Measurements from ENCODE around the gene SLK. TPM values are rescaled to one million over a fixed set of nuclear protein-coding genes. Genes with fewer than 3 reads are reported as not detected.

Gene SLK
- total and polyA plus RNA-seq, 2 donors (not counting 3 experiments of a cell fraction or from before 2014, with no cell fraction given), result 4.5 to 36.0 TPM

- Histone ChIP-seq H3K36me3 (ENCODE audit: control insufficient read depth in 2 of 2, extremely low read depth in 1 of 2, insufficient read depth in 2 of 2, low read length in 2 of 2) (no peaks in the 10 kb centered on the region), H3K4me1 (ENCODE audit: control insufficient read depth, extremely low read depth, insufficient read depth, low read length) (no peaks in the 10 kb centered on the region), H3K27ac (ENCODE audit: insufficient read depth, low read depth, low read length) (no peak overlapping the region), H3K9me1 (replicated peaks; ENCODE audit: control insufficient read depth, extremely low read depth, insufficient read depth, low read length) (no peaks in the 10 kb centered on the region), H3K79me2 (ENCODE audit: control insufficient read depth, insufficient read depth, low read length) (no peaks in the 10 kb centered on the region), H3K9me3 (replicated peaks; ENCODE audit: control insufficient read depth, insufficient read depth, low read length) (no peaks in the 10 kb centered on the region), H3K27me3 (ENCODE audit: control insufficient read depth in 2 of 2, insufficient read depth in 2 of 2, low read length in 2 of 2) (no peaks in the 10 kb centered on the region), H3K4me2 (ENCODE audit: insufficient read depth, low read length) (no peak overlapping the region), H2AFZ (ENCODE audit: low read depth, low read length) (no peak overlapping the region), H3K9ac (replicated peaks; ENCODE audit: extremely low read depth, insufficient read depth, low read length) (no peak overlapping the region), H4K20me1 (replicated peaks; ENCODE audit: control insufficient read depth, extremely low read depth, insufficient read depth, low read length) (no peaks in the 10 kb centered on the region), H3K4me3 (replicated peaks in 1 of 3; ENCODE audit: insufficient read depth in 1 of 3, low read depth in 1 of 3, low read length in 3 of 3) (no peak overlapping the region)
- intact Hi-C loops (cut with micrococcal nuclease), result no loop called here
- dilution Hi-C loops (cut with MboI; ENCODE audit: extremely low pct_ligation_motif_present, low sequenced_read_pairs), result no loop called here
- no TSS peak for BruUV-seq (replicated peaks)
- DNase-seq (ENCODE audit: low read depth, low spot score) (no peak), FAIRE-seq (no peak)
- ChIA-PET CTCF (interaction anchor here (0.9 to 2.6 kb wide), 2 partner anchors 151 to 172 kb away, joined by 3 to 10 read pairs; no protein-coding TSS in a partner anchor), POLR2A (no interaction called here)
- TF ChIP-seq GATA2 (IDR thresholded peaks at IDR 0.05; ENCODE audit: insufficient read depth, insufficient read length, low read depth, low read length), result no peak
- no peak for TF ChIP-seq EZH2 (IDR thresholded peaks at IDR 0.05; ENCODE audit: borderline replicate concordance, low read depth, low read length, severe bottlenecking)
Observed at GRCh38 chr10:104038537-104038936, 71.6 kb downstream of the SLK start.

- intact Hi-C loops (cut with micrococcal nuclease), result no loop called here
Observed at GRCh38 chr10:104038958-104039752, 72.2 kb downstream of the SLK start.

More at GRCh38 chr10:104038958-104039752, 72.2 kb downstream of the SLK start:
- Histone ChIP-seq H3K27ac (ENCODE audit: insufficient read depth, low read depth, low read length) (no peak overlapping the region), H4K20me1 (replicated peaks; ENCODE audit: control insufficient read depth, extremely low read depth, insufficient read depth, low read length) (no peaks in the 10 kb centered on the region), H3K36me3 (ENCODE audit: control insufficient read depth in 2 of 2, extremely low read depth in 1 of 2, insufficient read depth in 2 of 2, low read length in 2 of 2) (no peaks in the 10 kb centered on the region), H3K9me3 (replicated peaks; ENCODE audit: control insufficient read depth, insufficient read depth, low read length) (no peaks in the 10 kb centered on the region), H2AFZ (ENCODE audit: low read depth, low read length) (no peak overlapping the region), H3K9ac (replicated peaks; ENCODE audit: extremely low read depth, insufficient read depth, low read length) (no peak overlapping the region), H3K4me2 (ENCODE audit: insufficient read depth, low read length) (no peak overlapping the region), H3K27me3 (ENCODE audit: control insufficient read depth in 2 of 2, insufficient read depth in 2 of 2, low read length in 2 of 2) (no peaks in the 10 kb centered on the region), H3K79me2 (ENCODE audit: control insufficient read depth, insufficient read depth, low read length) (no peaks in the 10 kb centered on the region), H3K9me1 (replicated peaks; ENCODE audit: control insufficient read depth, extremely low read depth, insufficient read depth, low read length) (no peaks in the 10 kb centered on the region), H3K4me3 (replicated peaks in 1 of 3; ENCODE audit: insufficient read depth in 1 of 3, low read depth in 1 of 3, low read length in 3 of 3) (no peak overlapping the region), H3K4me1 (ENCODE audit: control insufficient read depth, extremely low read depth, insufficient read depth, low read length) (no peaks in the 10 kb centered on the region)
- CTCF ChIA-PET, result interaction anchor here (0.8 to 2.6 kb wide), 2 partner anchors 11 to 151 kb away, joined by 3 to 10 read pairs; no protein-coding TSS in a partner anchor
- BruUV-seq (replicated peaks), result no TSS peak
- no peak for FAIRE-seq
- DNase-seq (ENCODE audit: low read depth, low spot score), result no peak
- POLR2A ChIA-PET, result no interaction called here
- TF ChIP-seq POLR2A (IDR thresholded peaks at IDR 0.05; ENCODE audit: low read depth, low read length) (no peak), JUN (IDR thresholded peaks at IDR 0.05; ENCODE audit: borderline replicate concordance, insufficient read depth, insufficient read length, low read depth) (no peak)
- TF ChIP-seq, protein P1, sequence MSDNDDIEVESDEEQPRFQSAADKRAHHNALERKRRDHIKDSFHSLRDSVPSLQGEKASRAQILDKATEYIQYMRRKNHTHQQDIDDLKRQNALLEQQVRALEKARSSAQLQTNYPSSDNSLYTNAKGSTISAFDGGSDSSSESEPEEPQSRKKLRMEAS (IDR thresholded peaks at IDR 0.05; ENCODE audit: insufficient read depth, insufficient read length), result no peak
- dilution Hi-C loops (cut with MboI; ENCODE audit: extremely low pct_ligation_motif_present, low sequenced_read_pairs), result no loop called here

Measured in endothelial cell of umbilical vein (primary cell).